HG02763 (cell line): ENCODE data around the gene AGBL3.
A peak's percentile ranks its signal among the peaks of the same experiment; 100 is the strongest.

Source experiments
- ATAC-seq: cut with Tn5 transposase; IDR thresholded peaks from one replicate; pipeline ENCODE4 v1.9.1; 2021; ENCODE audit warnings: mild to moderate bottlenecking, moderate library complexity; ENCODE audit not compliant: unreplicated experiment

The AGBL3 gene

DNA sequence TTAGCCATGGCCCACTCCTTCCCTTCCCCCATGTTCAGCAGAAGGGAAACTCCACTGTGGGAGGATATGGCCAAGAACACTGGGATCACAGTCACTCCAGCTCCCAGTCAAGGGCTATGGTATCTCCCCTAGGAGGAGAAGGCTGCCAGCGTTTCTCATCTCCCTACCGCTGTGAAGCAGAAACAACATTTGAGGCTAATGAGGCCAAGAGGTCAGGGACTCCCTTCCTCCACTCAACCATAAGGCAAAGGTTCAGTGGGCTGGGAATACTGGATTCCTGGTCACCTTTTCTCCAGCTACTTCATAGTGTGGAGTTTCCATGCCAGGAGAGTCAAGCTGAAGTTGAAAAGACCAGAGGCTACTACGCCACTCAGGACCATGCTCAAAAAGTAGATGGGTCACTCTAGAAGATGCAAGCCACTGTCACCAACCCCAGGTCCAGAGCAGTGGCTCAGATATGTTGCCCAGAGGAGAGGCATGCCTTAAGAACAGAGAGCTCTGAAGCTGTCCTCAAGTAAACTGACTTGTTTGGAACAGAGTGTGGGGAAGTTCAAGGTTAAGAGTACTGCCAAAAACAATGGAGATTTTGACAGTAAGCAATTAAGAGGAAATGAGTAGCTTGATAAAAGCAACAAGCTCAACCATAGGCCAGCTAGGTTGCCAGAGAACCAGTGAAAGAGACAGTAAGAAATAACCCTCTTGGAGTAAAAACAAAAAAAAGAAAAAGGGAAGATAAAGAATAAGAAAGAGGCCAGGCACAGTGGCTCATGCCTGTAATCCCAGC, 157.8 kb downstream of the AGBL3 start:
- no peak for ATAC-seq

GRCh38 chr7:135147341-135147898, 161.1 kb downstream of the AGBL3 start:
- ATAC-seq, result peak; percentile 22

- ATAC-seq, result peak; percentile 68
Observed at GRCh38 chr7:135147899-135148721, 161.8 kb downstream of the AGBL3 start, which contains the start of gene TMEM140. Gene TMEM140 (plus strand): TSS chr7:135148072. CDS start chr7:135164442, 16,370 bp downstream.

- no peak for ATAC-seq
Observed at GRCh38 chr7:135150072-135150782, 163.9 kb downstream of the AGBL3 start.

DNA sequence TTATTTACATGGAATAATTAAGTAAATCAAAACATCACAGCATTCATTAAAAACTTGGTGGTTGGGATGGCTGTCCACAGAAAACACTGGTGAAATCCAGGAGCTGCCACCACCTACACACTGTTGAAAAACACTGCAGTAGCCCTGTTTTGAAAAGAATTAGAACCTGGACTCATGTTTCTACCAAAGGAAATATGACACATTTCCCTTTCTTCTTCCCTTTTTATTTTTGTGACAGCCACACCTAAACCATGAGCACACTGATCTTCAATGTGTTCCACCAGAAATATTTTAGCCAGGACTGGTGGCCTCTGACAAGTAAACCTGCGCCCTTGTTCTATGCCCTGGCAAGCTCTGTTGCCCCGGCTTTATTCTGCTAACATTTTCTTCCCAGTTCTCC, 164.8 kb downstream of the AGBL3 start:
- no peak for ATAC-seq

GRCh38 chr7:135151533-135151932, 165.2 kb downstream of the AGBL3 start:
- ATAC-seq, result no peak

DNA sequence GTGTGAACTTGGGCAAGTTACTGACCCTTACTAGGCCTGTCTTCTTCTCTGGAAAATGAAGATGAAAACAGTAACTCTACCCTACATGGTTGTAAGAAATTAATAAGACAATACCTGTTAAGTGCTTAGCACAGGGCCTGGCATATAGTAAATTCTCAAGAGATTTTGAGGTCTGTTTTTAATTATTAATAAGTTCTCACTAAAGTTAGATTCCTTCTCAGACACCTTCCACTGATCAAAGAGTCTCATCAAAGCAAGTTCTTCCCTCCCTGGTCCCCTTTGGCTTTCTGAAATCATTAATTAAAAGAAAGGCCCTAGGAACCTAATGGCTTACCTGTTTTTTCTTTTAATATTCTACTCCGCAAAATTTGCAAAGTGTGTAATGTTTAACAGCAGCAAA, 166.1 kb downstream of the AGBL3 start:
- no peak for ATAC-seq

- ATAC-seq, result no peak
Observed at GRCh38 chr7:135154734-135155133, 168.4 kb downstream of the AGBL3 start.

GRCh38 chr7:135156290-135156689, 170.0 kb downstream of the AGBL3 start:
- no peak for ATAC-seq

- no peak for ATAC-seq
Observed at GRCh38 chr7:135158141-135158655, 171.9 kb downstream of the AGBL3 start.

GRCh38 chr7:135158874-135159273, 172.6 kb downstream of the AGBL3 start:
- no peak for ATAC-seq

DNA sequence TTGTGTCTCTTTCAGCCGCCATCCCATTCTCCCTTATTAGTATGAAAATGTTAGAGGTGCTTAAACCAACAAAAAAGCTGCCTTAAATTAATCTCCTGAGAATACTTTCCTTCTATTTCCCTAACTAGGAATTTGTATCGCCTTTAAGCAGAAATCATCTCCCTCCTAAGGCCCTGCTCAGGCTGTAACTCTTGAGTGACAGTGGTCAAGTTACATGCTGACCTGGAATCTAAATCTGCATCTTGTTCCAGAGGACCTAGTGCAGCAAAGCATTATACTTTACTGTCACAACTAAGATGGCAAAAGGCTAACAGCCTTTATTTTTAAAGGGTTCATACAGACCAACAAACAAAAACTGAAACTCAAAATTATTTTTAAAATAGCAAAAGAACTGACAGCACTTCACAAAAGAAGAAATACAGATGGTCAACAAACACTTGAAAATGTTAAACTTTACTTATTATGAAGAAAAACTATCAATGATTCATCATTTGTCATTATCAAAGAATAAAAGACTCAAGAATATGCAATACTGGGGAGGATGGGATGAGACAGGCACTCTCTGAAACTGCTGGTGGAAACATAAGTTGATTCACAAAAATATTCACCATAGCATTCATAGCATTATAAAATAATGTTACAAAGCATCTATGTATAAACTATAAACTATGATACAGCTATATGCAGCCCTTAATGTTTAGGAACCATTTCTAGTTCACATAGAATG, 173.2 kb downstream of the AGBL3 start:
- no peak for ATAC-seq

GRCh38 chr7:135160098-135160857, 174.0 kb downstream of the AGBL3 start:
- peak; percentile 37 for ATAC-seq

DNA sequence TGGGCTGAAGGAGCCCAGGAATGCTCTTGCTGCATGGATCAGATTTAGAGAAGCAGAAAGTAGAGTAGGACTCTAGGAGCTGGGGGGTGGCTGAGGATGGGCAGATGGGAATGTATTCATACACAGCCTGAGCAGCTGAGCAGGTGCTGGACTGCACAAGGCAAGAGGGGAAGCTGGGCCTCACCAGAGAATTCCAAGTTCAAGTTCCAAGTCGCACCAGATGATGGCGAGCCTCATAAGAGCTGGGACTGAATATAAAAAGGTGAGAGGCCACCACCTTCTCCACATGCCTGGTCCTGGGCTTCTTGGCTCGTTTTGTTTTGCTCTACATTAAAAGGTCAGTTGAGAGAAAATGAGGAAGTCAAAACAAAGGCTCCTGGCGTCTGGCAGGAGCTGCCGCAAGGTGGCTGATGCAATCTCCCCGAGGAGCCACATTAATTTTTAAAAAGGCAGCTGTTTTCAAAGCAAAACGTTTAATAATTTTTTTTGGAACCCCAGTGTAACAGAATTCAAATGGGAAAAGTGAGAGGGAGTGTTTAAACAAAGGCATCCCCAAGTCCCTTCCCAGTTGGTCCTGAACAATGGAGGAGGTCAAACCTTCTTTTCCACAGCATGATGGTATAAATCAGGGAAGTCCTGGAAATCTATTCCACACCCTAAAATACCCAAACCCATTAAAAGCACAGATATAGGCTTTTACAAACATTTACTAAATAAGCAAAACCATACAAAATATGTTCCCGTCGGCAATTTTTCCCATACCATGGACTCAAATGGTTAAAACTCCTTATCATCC, 174.7 kb downstream of the AGBL3 start:
- no peak for ATAC-seq

GRCh38 chr7:135161669-135162068, 175.4 kb downstream of the AGBL3 start:
- ATAC-seq, result no peak

- ATAC-seq, result no peak
Observed at GRCh38 chr7:135162382-135163001, 176.2 kb downstream of the AGBL3 start.

- no peak for ATAC-seq
Observed at GRCh38 chr7:135164357-135165061, 178.2 kb downstream of the AGBL3 start.

GRCh38 chr7:135165862-135166261, 179.6 kb downstream of the AGBL3 start:
- no peak for ATAC-seq
